Posterior vena cava (tissue), 2 donors: Measurements from ENCODE around the gene ARIH2. TPM values are rescaled to one million over a fixed set of nuclear protein-coding genes. Genes with fewer than 3 reads are reported as not detected.

Experiments used
- DNase-seq: peaks from one replicate; pipeline ENCODE4 v3.0.0-alpha.2; 2020; ENCODE audit warnings: low spot score
- intact Hi-C, 2 donors: fragments of 100-400 bp; cut with DNase I; formaldehyde crosslinking; loops; one replicate each; pipeline versions ENCODE4 v1.14.1 to v1.14.2; 2022 to 2023
- total RNA-seq, 2 donors: library from RNA; stranded (reverse); fragmentation: NEBNext Ultra II Directional; extraction: Animal tissue kit (Norgen Biotek cat#: 25700); gene quantifications; one replicate each; pipeline ENCODE4 v1.2.1, GENCODE V29; 2021
- donor health status: DM: yes; HTN: yes; CAD: no.
- donor health status: DM: yes; HTN: yes; CAD: no.

The ARIH2 gene
- total RNA-seq, 2 donors from 2014 or later = 59.2 to 84.6 TPM

DNA sequence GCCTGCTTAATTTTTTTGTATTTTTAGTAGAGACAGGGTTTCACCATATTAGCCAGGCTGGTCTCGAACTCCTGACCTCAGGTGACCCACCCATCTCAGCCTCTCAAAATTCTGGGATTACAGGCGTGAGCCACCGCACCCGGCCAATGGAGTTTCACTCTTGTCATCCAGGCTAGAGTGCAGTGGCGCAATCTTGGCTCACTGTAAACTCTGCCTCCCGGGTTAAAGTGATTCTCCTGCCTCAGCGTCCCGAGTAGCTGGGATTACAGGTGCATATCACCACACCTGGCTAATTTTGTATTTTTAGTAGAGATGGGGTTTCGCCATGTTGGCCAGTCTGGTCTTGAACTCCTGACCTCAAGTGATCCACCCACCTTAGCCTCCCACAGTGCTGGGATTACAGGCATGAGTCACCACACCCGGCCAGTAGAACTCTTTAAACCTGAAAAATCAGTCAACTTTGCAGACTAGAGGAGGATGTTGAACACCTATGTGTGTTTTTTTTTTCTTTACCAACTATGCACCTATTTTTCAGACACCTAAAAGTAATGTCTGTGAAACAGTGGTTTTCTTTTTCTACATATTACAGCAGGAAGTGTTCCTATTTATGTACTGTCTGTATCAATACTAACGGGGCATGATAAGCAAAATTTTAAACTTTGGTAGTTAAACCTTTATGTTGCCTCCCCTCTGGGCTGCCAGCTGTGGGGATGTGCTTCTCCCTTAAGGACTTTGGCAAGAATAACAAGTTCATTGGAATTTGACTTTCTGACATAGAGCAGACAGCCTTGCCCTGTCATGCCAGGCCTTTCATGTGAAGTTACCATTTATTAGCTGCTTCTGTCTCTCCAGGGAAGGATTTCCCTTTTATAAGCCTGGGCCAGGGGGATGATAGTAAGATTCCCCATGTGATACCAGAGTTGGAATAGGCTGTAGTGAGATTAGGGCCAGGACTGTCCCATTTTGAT is 8.1 kb downstream of the ARIH2 start:
- peak; percentile 48 for DNase-seq
- intact Hi-C loops = no loop called here

- intact Hi-C loops = no loop called here
Measured at GRCh38 chr3:48927928-48928327, 9.3 kb downstream of the ARIH2 start.

DNA sequence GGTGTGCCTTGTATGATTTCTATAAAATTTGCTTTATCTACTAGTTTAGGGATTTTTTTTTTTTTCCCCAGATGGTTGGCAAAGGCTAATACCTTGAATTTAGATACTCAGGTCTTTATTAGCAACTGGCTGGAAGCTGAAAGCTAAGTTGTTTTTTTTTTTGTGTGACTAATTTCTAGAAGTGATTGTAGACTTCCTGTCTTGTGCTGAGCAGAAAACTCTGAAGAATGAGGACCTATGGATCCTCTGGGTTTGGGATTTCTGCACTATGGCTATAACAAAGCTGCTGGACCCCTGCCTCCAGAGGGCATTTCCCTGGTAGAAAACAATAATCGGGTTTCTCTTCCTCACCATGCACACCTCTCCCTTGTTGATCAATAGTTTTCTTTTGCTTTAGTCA is 10.0 kb downstream of the ARIH2 start:
- no peak for DNase-seq
- intact Hi-C loops = no loop called here

More at GRCh38 chr3:48927928-48928327, 9.3 kb downstream of the ARIH2 start:
- DNase-seq = no peak

GRCh38 chr3:48929358-48930035 is 10.9 kb downstream of the ARIH2 start:
- intact Hi-C loops = no loop called here
- DNase-seq = no peak

- intact Hi-C loops = no loop called here
- DNase-seq = no peak
Measured at GRCh38 chr3:48930590-48930989, 11.9 kb downstream of the ARIH2 start.

DNA sequence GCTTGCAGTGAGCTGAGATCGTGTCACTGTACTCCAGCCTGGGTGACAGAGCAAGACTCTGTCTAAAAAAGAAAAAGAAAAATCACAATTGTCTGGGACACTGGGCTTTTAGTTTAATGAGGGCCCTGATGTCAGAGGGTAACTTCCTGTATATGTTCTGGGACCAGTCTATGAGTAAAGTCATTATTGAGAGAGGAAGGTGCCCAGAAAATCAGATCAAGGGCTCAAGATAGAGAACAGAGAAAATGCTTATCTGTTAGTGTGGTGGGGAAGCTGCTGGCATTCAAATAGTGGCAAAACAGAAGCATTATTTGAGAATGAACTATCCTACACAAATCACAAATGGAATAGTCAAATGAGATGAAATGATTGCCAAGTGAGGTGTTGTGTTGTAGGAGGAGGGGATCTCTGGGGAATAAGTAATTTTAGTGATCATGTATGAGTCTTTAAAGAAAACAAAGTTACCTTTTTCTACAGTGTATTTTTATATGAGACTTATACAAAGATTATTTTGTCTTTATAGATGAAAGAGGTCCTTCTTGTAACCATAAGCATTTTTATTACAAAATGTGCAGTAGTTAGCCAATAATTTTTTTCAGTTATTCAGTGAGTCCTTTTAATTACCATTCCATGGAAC is 13.4 kb downstream of the ARIH2 start:
- intact Hi-C loops = no loop called here
- no peak for DNase-seq

DNA sequence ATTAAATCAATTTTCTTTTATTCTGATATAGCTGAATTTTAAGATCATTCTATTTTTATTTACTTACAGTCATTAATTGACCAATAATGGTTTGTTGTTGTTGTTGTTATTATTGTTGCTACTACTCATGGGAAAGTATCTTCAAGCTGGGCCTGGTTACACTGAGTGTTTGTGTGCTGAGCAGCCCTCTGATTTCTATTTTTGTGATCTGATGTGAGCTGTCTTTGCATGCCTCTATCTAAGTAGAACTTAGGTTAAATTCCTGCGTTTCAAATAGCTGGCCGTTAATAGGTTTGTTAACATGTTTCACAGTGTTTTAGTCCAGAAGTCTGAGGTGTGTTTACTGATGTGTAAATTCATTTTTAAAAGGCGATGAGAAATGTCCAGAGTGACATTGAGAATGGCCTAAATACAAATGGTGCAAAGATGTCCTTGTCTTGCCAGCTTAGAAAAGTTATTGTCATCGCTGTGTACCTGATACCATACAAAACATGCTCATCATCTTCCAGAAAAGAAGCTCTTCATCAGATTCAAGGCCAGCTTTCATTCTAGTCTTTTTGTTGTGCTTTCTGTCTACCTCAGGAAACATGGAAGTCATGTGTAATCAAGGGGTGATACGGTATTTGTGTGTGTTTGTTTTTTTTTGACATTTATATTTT is 15.8 kb downstream of the ARIH2 start:
- intact Hi-C loops = no loop called here
- DNase-seq = no peak

GRCh38 chr3:48935530-48935929 is 16.9 kb downstream of the ARIH2 start:
- intact Hi-C loops = no loop called here
- DNase-seq = no peak

GRCh38 chr3:48938156-48938555 is 19.5 kb downstream of the ARIH2 start:
- no peak for DNase-seq
- intact Hi-C loops = no loop called here

DNA sequence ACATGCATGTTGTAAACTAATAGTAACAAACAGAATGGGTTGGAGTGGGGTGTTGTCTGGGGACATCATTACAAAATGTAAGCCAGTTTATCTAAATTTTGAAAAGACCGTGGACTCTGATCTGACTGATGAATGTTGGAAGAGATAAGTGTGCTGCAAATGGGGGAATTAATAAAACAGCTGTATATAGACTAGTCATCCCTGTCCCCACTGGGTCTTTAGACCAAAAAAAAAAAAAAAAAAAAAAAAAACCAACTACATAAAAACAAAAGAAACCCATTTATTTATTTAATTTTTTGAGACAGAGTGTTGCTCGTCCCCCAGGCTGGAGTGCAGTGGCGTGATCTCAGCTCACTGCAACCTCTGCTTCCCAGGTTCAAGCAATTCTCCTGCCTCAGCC is 20.0 kb downstream of the ARIH2 start:
- no peak for DNase-seq
- intact Hi-C loops = no loop called here

DNA sequence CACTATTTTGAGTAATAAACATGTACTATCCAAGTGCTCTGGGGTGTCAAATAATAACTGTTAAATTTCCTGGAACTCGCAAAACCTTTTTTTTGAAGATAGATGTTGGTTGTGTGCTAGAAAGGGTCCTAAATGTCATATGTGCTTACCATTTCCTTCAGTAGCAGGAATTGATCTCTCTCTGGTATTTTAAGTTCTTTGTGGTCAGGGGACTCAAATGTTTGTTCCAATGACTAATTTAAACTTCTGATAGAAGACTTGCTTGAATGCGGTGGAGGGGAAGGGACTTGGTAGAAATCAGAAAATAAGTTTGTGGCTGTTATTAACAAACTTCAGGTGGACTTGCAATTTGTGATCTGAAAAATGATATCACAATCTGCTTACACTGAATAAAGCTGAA is 26.8 kb downstream of the ARIH2 start:
- intact Hi-C loops = no loop called here
- DNase-seq = no peak

- intact Hi-C loops = no loop called here
- no peak for DNase-seq
Measured at GRCh38 chr3:48945891-48946549, 27.4 kb downstream of the ARIH2 start.

GRCh38 chr3:48949376-48949717 is 30.7 kb downstream of the ARIH2 start:
- intact Hi-C loops = no loop called here
- no peak for DNase-seq

DNA sequence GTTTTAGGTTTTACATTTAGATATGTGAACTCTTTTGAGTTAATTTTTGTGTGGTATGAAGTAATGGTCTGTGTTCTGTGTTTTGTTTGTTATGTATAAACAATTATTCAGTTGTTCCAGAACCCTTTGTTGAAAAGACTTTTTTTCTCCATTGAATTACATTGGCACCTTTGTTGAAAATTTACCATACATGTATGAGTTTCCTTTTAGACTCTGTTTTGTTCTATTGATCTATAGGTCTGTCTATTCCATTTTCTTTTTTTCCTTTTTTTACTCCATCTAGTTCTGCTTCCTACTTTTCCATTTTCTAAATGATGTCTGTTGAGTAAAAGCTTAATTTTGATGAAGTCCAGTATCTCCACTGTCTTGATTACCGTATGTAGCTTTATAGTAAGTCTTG is 31.4 kb downstream of the ARIH2 start:
- DNase-seq = no peak
- intact Hi-C loops = no loop called here

GRCh38 chr3:48951764-48952163 is 33.1 kb downstream of the ARIH2 start:
- intact Hi-C loops = no loop called here
- no peak for DNase-seq

DNA sequence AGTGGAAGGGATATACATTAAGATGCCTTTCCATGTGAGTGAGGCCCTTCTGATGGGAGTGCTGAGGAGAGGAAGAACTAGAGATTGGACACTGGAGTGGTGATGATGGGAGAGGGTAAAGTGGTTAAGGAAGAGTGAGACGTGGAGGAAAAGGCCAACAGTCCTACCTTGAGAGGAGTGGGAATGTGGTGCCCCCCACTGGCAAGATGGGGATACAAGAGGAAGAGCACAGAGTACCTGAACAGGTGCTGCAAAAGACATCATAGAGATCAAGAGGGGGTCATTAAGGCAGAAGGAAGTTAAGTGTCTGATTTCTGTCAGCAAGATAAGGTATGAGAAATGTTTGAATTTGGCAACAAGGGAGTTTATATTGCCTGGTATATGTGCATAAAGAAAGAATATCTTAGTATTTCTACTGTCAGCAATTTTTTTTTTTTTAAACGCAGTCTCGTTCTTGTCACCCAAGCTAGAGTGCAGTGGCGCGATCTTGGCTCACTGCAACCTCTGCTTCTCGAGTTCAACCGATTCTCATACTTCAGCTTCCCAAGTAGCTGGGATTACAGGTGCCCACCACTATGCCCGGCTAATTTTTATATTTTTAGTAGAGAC is 34.0 kb downstream of the ARIH2 start:
- intact Hi-C loops = no loop called here
- no peak for DNase-seq

DNA sequence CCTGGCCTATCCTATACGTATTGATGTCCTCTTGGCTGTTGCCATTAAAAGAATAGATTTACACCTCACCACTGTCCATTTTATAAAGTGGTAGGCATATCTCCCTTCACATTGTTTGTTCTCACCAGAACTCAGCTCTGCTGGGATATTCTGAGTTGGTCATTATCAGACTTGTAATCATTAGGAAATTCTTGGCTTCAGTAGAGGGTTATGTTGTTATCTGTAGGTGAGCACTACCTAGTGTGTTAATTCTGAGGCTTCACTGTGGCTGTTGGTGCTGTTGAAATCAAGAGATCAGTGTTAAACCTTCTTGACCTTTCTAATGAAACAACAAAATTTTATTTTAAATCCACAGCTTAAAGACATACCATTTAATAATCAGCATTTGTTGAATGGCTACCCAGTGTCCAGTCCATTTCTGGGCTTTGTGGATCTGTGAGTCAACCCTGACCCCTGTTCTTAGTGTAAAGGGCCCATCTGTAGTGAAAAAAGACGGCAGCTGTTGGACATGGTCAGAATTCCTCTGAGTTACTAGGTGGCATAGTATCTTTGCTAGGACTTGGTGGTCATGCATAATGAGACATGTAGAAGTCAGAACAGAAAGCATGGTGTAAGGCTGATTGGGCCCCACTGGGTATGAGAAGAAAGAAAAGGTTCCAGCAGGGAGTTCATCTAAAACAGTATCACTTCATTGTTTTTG is 38.5 kb downstream of the ARIH2 start:
- intact Hi-C loops = no loop called here
- no peak for DNase-seq

DNA sequence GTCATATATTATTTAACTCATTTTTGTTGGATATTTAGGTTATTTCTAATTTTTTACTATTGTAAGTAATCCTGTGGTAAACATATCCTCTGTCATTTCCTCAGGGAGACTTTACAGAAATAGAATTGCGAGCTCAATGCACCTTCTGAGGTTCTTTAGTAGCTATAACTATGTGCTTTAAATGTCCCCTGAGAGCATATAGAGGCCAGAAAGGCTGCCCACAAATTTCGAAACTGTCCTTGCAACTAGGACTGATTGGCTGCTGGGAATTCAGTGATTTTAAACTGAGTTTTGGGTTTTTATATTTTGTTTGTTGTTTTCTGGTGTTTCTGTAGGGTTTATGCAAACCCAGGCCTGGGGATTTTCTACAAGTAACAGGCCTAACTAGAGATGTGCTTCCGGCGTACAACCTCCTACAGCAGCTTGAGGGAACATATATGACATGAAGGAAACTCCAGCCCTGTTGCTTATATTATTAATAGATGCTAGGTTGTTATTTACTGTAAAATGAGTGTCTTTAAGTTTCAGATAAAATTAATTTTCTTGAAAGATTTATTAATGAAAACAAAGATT is 42.3 kb downstream of the ARIH2 start:
- DNase-seq = no peak
- intact Hi-C loops = no loop called here
